Neural cell (in vitro differentiated cells): ENCODE results near the gene UNC5B. TPM values are rescaled to one million over a fixed set of nuclear protein-coding genes. Genes with fewer than 3 reads are reported as not detected.

Experiments
- H2AFZ ChIP-seq: fragments of 200-600, 300-800 bp; sonication (generic), shearing (Covaris generic); 2 replicates; pipeline ENCODE4 v1.6.0; 2014; ENCODE audit warnings: low read depth, mild to moderate bottlenecking, antibody characterized with exemption, low read length, moderate library complexity
- H3F3A ChIP-seq: fragments of 200-600 bp; shearing (Covaris generic); 2 replicates; pipeline ENCODE4 v1.6.1; 2016; ENCODE audit warnings: mild to moderate bottlenecking, moderate library complexity, mixed read lengths, antibody characterized with exemption, low read length; ENCODE audit not compliant: insufficient read depth, poor library complexity, severe bottlenecking
- H3K27ac ChIP-seq: fragments of 200-600, 300-800 bp; sonication (generic), shearing (Covaris generic); 2 replicates; pipeline ENCODE4 v1.5.1; 2014; ENCODE audit warnings: mild to moderate bottlenecking, low read length, moderate library complexity
- H3K27me3 ChIP-seq: fragments of 300-800, 200-600 bp; sonication (generic), shearing (Covaris generic); 2 replicates; pipeline ENCODE4 v1.6.0; 2014; ENCODE audit warnings: mild to moderate bottlenecking, low read depth, low read length, moderate library complexity; ENCODE audit not compliant: insufficient read depth
- H3K36me3 ChIP-seq: fragments of 300-800, 200-600 bp; sonication (generic), shearing (Covaris generic); 2 replicates; pipeline ENCODE4 v1.5.1; 2014; ENCODE audit warnings: mild to moderate bottlenecking, antibody characterized with exemption, low read length, moderate library complexity; ENCODE audit not compliant: insufficient read depth
- H3K4me2 ChIP-seq: fragments of 300-800, 200-600 bp; sonication (generic), shearing (Covaris generic); 2 replicates; pipeline ENCODE4 v1.6.0; 2014; ENCODE audit warnings: mild to moderate bottlenecking, low read length
- H3K4me3 ChIP-seq: fragments of 300-800, 200-600 bp; sonication (generic), shearing (Covaris generic); 2 replicates; pipeline ENCODE4 v1.5.1; 2014; ENCODE audit warnings: mild to moderate bottlenecking, low read length, moderate library complexity
- H3K79me2 ChIP-seq: fragments of 200-600 bp; shearing (Covaris generic); replicated peaks from 2 replicates; pipeline ENCODE4 v1.6.0; 2014; ENCODE audit warnings: mild to moderate bottlenecking, low read length, moderate library complexity; ENCODE audit not compliant: insufficient read depth
- H3K9ac ChIP-seq: fragments of 300-800, 200-600 bp; sonication (generic), shearing (Covaris generic); 2 replicates; pipeline ENCODE4 v1.6.1; 2016; ENCODE audit warnings: mild to moderate bottlenecking, low read length, mixed read lengths
- H3K9me2 ChIP-seq: fragments of 200-600 bp; shearing (Covaris generic); 2 replicates; pipeline ENCODE4 v1.6.1; 2016; ENCODE audit warnings: mild to moderate bottlenecking, low read length, mixed read lengths; ENCODE audit not compliant: insufficient read depth
- H3K9me3 ChIP-seq: fragments of 200-600, 300-800 bp; sonication (generic), shearing (Covaris generic); 2 replicates; pipeline ENCODE4 v1.6.1; 2016; ENCODE audit warnings: mild to moderate bottlenecking, mixed run types, low read length, moderate library complexity, mixed read lengths
- H4K20me1 ChIP-seq: fragments of 200-600 bp; shearing (Covaris generic); 2 replicates; pipeline ENCODE4 v1.6.1; 2016; ENCODE audit warnings: mild to moderate bottlenecking, mixed run types; ENCODE audit not compliant: insufficient read depth
- CTCF ChIP-seq: fragments of 450-650 bp; IDR thresholded peaks from 2 replicates; pipeline ENCODE4 v1.5.1; 2014; ENCODE audit warnings: antibody characterized with exemption, mild to moderate bottlenecking, moderate library complexity; ENCODE audit not compliant: poor library complexity, severe bottlenecking
- EP300 ChIP-seq: fragments of 450-650 bp; conservative IDR thresholded peaks from 2 replicates; pipeline ENCODE4 v1.6.1; 2014; ENCODE audit warnings: antibody characterized with exemption, mild to moderate bottlenecking, moderate library complexity; ENCODE audit not compliant: poor library complexity, severe bottlenecking
- EZH2 ChIP-seq: fragments of 200-600, 300-800 bp; shearing (Covaris generic), sonication (generic); IDR thresholded peaks from 2 replicates; pipeline ENCODE4 v1.6.1; 2014; ENCODE audit warnings: antibody characterized with exemption, low read length, borderline replicate concordance, mild to moderate bottlenecking; ENCODE audit not compliant: insufficient read depth, poor library complexity, severe bottlenecking
- MXI1 ChIP-seq: fragments of 450-650 bp; conservative IDR thresholded peaks from 2 replicates; pipeline ENCODE4 v1.6.1; 2014; ENCODE audit warnings: antibody characterized with exemption, mild to moderate bottlenecking; ENCODE audit not compliant: poor library complexity, severe bottlenecking
- POLR2AphosphoS5 ChIP-seq: IDR thresholded peaks from 2 replicates; pipeline ENCODE4 v1.6.1; 2012
- RAD21 ChIP-seq: fragments of 450-650 bp; conservative IDR thresholded peaks from 2 replicates; pipeline ENCODE4 v1.6.1; 2014; ENCODE audit warnings: antibody characterized with exemption, mild to moderate bottlenecking, moderate library complexity
- REST ChIP-seq: IDR thresholded peaks from 2 replicates; pipeline ENCODE4 v1.6.1; 2012; ENCODE audit warnings: borderline replicate concordance
- SMC3 ChIP-seq: fragments of 450-650 bp; conservative IDR thresholded peaks from 2 replicates; pipeline ENCODE4 v1.6.1; 2014; ENCODE audit warnings: antibody characterized with exemption, mild to moderate bottlenecking, moderate library complexity; ENCODE audit not compliant: poor library complexity
- TAF1 ChIP-seq: IDR thresholded peaks from 2 replicates; pipeline ENCODE4 v1.6.1; 2012; ENCODE audit warnings: low read depth
- polyA plus RNA-seq: library from polyadenylated mRNA; depleted of rRNA; stranded (reverse); fragments of >200 nt; gene quantifications from 2 replicates; pipeline ENCODE4 v1.2.3, GENCODE V29; 2014

The UNC5B gene
- polyA plus RNA-seq, 1 donor from 2014 or later: 2.0 TPM

GRCh38 chr10:71259815-71260501 lies 47.6 kb downstream of the UNC5B start:
- Histone ChIP-seq H3K27ac (no peak overlapping the region), H3K9me3 (no peaks in the 10 kb centered on the region), H3K9ac (no peak overlapping the region), H3K79me2 (no peaks in the 10 kb centered on the region), H3K27me3 (no peaks in the 10 kb centered on the region), H4K20me1 (no peaks in the 10 kb centered on the region), H3K9me2 (no peaks in the 10 kb centered on the region), H3K4me2 (no peak overlapping the region), H2AFZ (no peak overlapping the region), H3K4me3 (no peak overlapping the region), H3F3A (no peaks in the 10 kb centered on the region), H3K36me3 (no peaks in the 10 kb centered on the region)
- TF ChIP-seq CTCF: no peak
- no peak for TF ChIP-seq POLR2AphosphoS5
- no peak for TF ChIP-seq RAD21
- TF ChIP-seq SMC3: no peak
- TF ChIP-seq TAF1: no peak
- no peak for TF ChIP-seq MXI1
- TF ChIP-seq EZH2: no peak
- TF ChIP-seq EP300: no peak
- no peak for TF ChIP-seq REST

GRCh38 chr10:71260622-71261325 lies 48.4 kb downstream of the UNC5B start:
- no peak overlapping the region for H3K4me3 ChIP-seq

More at GRCh38 chr10:71260622-71261325, 48.4 kb downstream of the UNC5B start:
- no peaks in the 10 kb centered on the region for H3K9me3 ChIP-seq
- no peak overlapping the region for H3K4me2 ChIP-seq
- no peaks in the 10 kb centered on the region for H3K79me2 ChIP-seq
- no peaks in the 10 kb centered on the region for H4K20me1 ChIP-seq
- H3K27me3 ChIP-seq: no peaks in the 10 kb centered on the region
- H3K9ac ChIP-seq: no peak overlapping the region
- no peak overlapping the region for H3K27ac ChIP-seq
- H3F3A ChIP-seq: no peaks in the 10 kb centered on the region
- no peaks in the 10 kb centered on the region for H3K9me2 ChIP-seq
- no peaks in the 10 kb centered on the region for H3K36me3 ChIP-seq
- TF ChIP-seq SMC3 (peak; percentile 17), CTCF (no peak)
- no peak overlapping the region for H2AFZ ChIP-seq
